KMS-11 (cell line): Measurements from ENCODE around the gene KIF5C.

Source experiments
- H2AFZ ChIP-seq: fragments of 200-600 bp; sonication (generic); 2 replicates; pipeline ENCODE4 v1.6.1; 2016; ENCODE audit warnings: antibody characterized with exemption, mixed run types, low read depth
- H3K27ac ChIP-seq: fragments of 200-600 bp; sonication (generic); 2 replicates; pipeline ENCODE4 v1.6.1; 2016; ENCODE audit warnings: mild to moderate bottlenecking, mixed run types
- H3K27me3 ChIP-seq: fragments of 200-600 bp; sonication (generic); 2 replicates; pipeline ENCODE4 v1.6.1; 2017; ENCODE audit warnings: mild to moderate bottlenecking, low read depth, mixed run types, moderate library complexity; ENCODE audit not compliant: insufficient read depth
- H3K36me3 ChIP-seq: fragments of 200-600 bp; sonication (generic); 2 replicates; pipeline ENCODE4 v1.6.1; 2017; ENCODE audit warnings: mild to moderate bottlenecking, mixed run types; ENCODE audit not compliant: insufficient read depth
- H3K4me1 ChIP-seq: fragments of 200-600 bp; sonication (generic); 2 replicates; pipeline ENCODE4 v1.6.1; 2016; ENCODE audit warnings: mild to moderate bottlenecking, low read depth, mixed run types; ENCODE audit not compliant: poor library complexity, severe bottlenecking
- H3K4me2 ChIP-seq: fragments of 200-600 bp; sonication (generic); 2 replicates; pipeline ENCODE4 v1.7.0; 2016; ENCODE audit warnings: mild to moderate bottlenecking, mixed run types
- H3K4me3 ChIP-seq: fragments of 200-600 bp; sonication (generic); IDR thresholded peaks from 2 replicates; pipeline ENCODE4 v1.6.1; 2017; ENCODE audit warnings: low read depth, low read length, mixed read lengths; ENCODE audit not compliant: insufficient read depth
- H3K79me2 ChIP-seq: fragments of 200-600 bp; sonication (generic); 2 replicates; pipeline ENCODE4 v1.6.1; 2016; ENCODE audit warnings: low read depth, mixed run types; ENCODE audit not compliant: insufficient read depth
- H3K9ac ChIP-seq: fragments of 200-600 bp; sonication (generic); 2 replicates; pipeline ENCODE4 v1.6.1; 2016; ENCODE audit warnings: mild to moderate bottlenecking, mixed run types
- H4K20me1 ChIP-seq: fragments of 200-600 bp; sonication (generic); 2 replicates; pipeline ENCODE4 v1.6.1; 2016; ENCODE audit warnings: mild to moderate bottlenecking, mixed run types; ENCODE audit not compliant: insufficient read depth
- CTCF ChIP-seq: fragments of 200-600 bp; sonication (generic); conservative IDR thresholded peaks from 2 replicates; pipeline ENCODE4 v1.6.1; 2017; ENCODE audit warnings: low read depth, mild to moderate bottlenecking, antibody characterized with exemption, low read length, moderate library complexity, mixed read lengths

The KIF5C gene

GRCh38 chr2:148928395-148928794 is 53.4 kb downstream of the KIF5C start:
- TF ChIP-seq CTCF: no peak
- Histone ChIP-seq H3K27me3 (no peaks in the 10 kb centered on the region), H3K36me3 (no peaks in the 10 kb centered on the region), H3K4me1 (peaks cover 4% of the 10 kb centered on the region), H3K4me2 (no peak overlapping the region), H2AFZ (no peak overlapping the region), H3K79me2 (no peaks in the 10 kb centered on the region), H4K20me1 (no peaks in the 10 kb centered on the region), H3K9ac (no peak overlapping the region), H3K27ac (no peak overlapping the region), H3K4me3 (no peak overlapping the region)

- Histone ChIP-seq H2AFZ (no peak overlapping the region), H4K20me1 (no peaks in the 10 kb centered on the region), H3K9ac (no peak overlapping the region), H3K36me3 (no peaks in the 10 kb centered on the region), H3K79me2 (no peaks in the 10 kb centered on the region), H3K27ac (no peak overlapping the region), H3K4me3 (no peak overlapping the region), H3K27me3 (no peaks in the 10 kb centered on the region), H3K4me1 (peaks cover 4% of the 10 kb centered on the region), H3K4me2 (no peak overlapping the region)
- TF ChIP-seq CTCF: no peak
Observed at GRCh38 chr2:148930046-148930775, 55.2 kb downstream of the KIF5C start.

- TF ChIP-seq CTCF: no peak
- H3K4me1 ChIP-seq: peaks cover 3% of the 10 kb centered on the region
- no peaks in the 10 kb centered on the region for H4K20me1 ChIP-seq
- H3K27me3 ChIP-seq: no peaks in the 10 kb centered on the region
- H3K36me3 ChIP-seq: no peaks in the 10 kb centered on the region
- H2AFZ ChIP-seq: no peak overlapping the region
- no peak overlapping the region for H3K4me3 ChIP-seq
- H3K4me2 ChIP-seq: no peak overlapping the region
- no peaks in the 10 kb centered on the region for H3K79me2 ChIP-seq
- no peak overlapping the region for H3K9ac ChIP-seq
- H3K27ac ChIP-seq: no peak overlapping the region
Observed at GRCh38 chr2:148932536-148932935, 57.5 kb downstream of the KIF5C start.

GRCh38 chr2:148933456-148933855 is 58.4 kb downstream of the KIF5C start:
- H3K79me2 ChIP-seq: no peaks in the 10 kb centered on the region
- no peaks in the 10 kb centered on the region for H3K36me3 ChIP-seq
- no peak overlapping the region for H3K27ac ChIP-seq
- H3K4me3 ChIP-seq: no peak overlapping the region
- H2AFZ ChIP-seq: no peak overlapping the region
- H4K20me1 ChIP-seq: no peaks in the 10 kb centered on the region
- no peaks in the 10 kb centered on the region for H3K4me1 ChIP-seq
- H3K27me3 ChIP-seq: no peaks in the 10 kb centered on the region
- no peak overlapping the region for H3K9ac ChIP-seq
- no peak for TF ChIP-seq CTCF
- no peak overlapping the region for H3K4me2 ChIP-seq
